WTC11 (cell line): Measurements from ENCODE around the gene FN3K. TPM values are rescaled to one million over a fixed set of nuclear protein-coding genes. Genes with fewer than 3 reads are reported as not detected.

Experiments used
- ATAC-seq: fragments of 200-7000 bp; cut with Tn5 transposase; 2 replicates; pipeline ENCODE4 v1.10.0; 2021; ENCODE audit warnings: mild to moderate bottlenecking, moderate library complexity
- CTCF ChIA-PET: fragments of 300-600 bp; sonication (Branson Sonifier 250); formaldehyde crosslinking; loops from one replicate; lab custom pipeline; 2021; ENCODE audit warnings: antibody characterized with exemption; lab: Charles Lee
- POLR2A ChIA-PET: fragments of 350-600 bp; sonication (Branson Sonifier 250); formaldehyde crosslinking; loops from one replicate; lab custom pipeline; 2021; ENCODE audit warnings: antibody characterized with exemption; lab: Charles Lee
- DNase-seq: peaks from one replicate; pipeline ENCODE4 v3.0.0; 2021; ENCODE audit warnings: low spot score
- H3K27ac Mint-ChIP-seq: 2 replicates; pipeline ENCODE4 v1.8.0; 2021; ENCODE audit warnings: mixed read lengths
- H3K27me3 Mint-ChIP-seq: 2 replicates; pipeline ENCODE4 v1.8.0; 2021; ENCODE audit warnings: low read depth, mild to moderate bottlenecking, moderate library complexity, mixed read lengths
- H3K36me3 Mint-ChIP-seq: 2 replicates; pipeline ENCODE4 v1.8.0; 2021; ENCODE audit warnings: mixed read lengths
- H3K4me1 Mint-ChIP-seq: 2 replicates; pipeline ENCODE4 v1.8.0; 2022; ENCODE audit warnings: mixed read lengths
- H3K4me3 Mint-ChIP-seq: 2 replicates; pipeline ENCODE4 v1.8.0; 2021; ENCODE audit warnings: mild to moderate bottlenecking, moderate library complexity, mixed read lengths
- H3K9me3 Mint-ChIP-seq: 2 replicates; pipeline ENCODE4 v1.8.0; 2021; ENCODE audit warnings: mixed read lengths
- ATF1 ChIP-seq: sonication (generic); formaldehyde crosslinking; IDR thresholded peaks from 2 replicates; pipeline ENCODE4 v1.8.1; 2023; ENCODE audit warnings: mild to moderate bottlenecking, moderate library complexity, missing genetic modification reagents
- ATF2 ChIP-seq: sonication (generic); formaldehyde crosslinking; IDR thresholded peaks from 2 replicates; pipeline ENCODE4 v1.8.1; 2022; ENCODE audit warnings: low read depth, missing genetic modification reagents, borderline replicate concordance
- ATF6 ChIP-seq: sonication (generic); formaldehyde crosslinking; IDR thresholded peaks from 2 replicates; pipeline ENCODE4 v1.8.1; 2023; ENCODE audit warnings: mild to moderate bottlenecking, missing genetic modification reagents
- FOXP4 ChIP-seq: sonication (generic); formaldehyde crosslinking; IDR thresholded peaks from 2 replicates; pipeline ENCODE4 v1.8.0; 2022; ENCODE audit warnings: mild to moderate bottlenecking, missing genetic modification reagents
- MYBL2 ChIP-seq: sonication (generic); formaldehyde crosslinking; IDR thresholded peaks from 2 replicates; pipeline ENCODE4 v1.8.1; 2023; ENCODE audit warnings: mild to moderate bottlenecking, moderate library complexity, missing genetic modification reagents
- NR1H2 ChIP-seq: sonication (generic); formaldehyde crosslinking; IDR thresholded peaks from 2 replicates; pipeline ENCODE4 v1.9.0; 2021; ENCODE audit warnings: mild to moderate bottlenecking, moderate library complexity, missing genetic modification reagents
- PRRX2 ChIP-seq: fragments of 250-450 bp; sonication (Bioruptor Pico); IDR thresholded peaks from 2 replicates; pipeline ENCODE4 v1.8.0; 2021; ENCODE audit warnings: mild to moderate bottlenecking
- SP1 ChIP-seq: sonication (generic); formaldehyde crosslinking; conservative IDR thresholded peaks from 2 replicates; pipeline ENCODE4 v1.8.1; 2022; ENCODE audit warnings: missing genetic modification reagents
- USF2 ChIP-seq: sonication (generic); formaldehyde crosslinking; IDR thresholded peaks from 2 replicates; pipeline ENCODE4 v1.8.1; 2023; ENCODE audit warnings: mild to moderate bottlenecking, missing genetic modification reagents, moderate library complexity
- ZBTB43 ChIP-seq: sonication (generic); formaldehyde crosslinking; IDR thresholded peaks from 2 replicates; pipeline ENCODE4 v1.8.1; 2023; ENCODE audit warnings: mild to moderate bottlenecking, missing genetic modification reagents
- ZMAT4 ChIP-seq: fragments of 250-450 bp; sonication (Bioruptor Pico); IDR thresholded peaks from 2 replicates; pipeline ENCODE4 v1.9.0; 2021; ENCODE audit warnings: mild to moderate bottlenecking
- ZNF532 ChIP-seq: fragments of 250-450 bp; sonication (Bioruptor Pico); IDR thresholded peaks from 2 replicates; pipeline ENCODE4 v1.9.0; 2021; ENCODE audit warnings: mild to moderate bottlenecking, borderline replicate concordance
- total RNA-seq: library from RNA; stranded (reverse); gene quantifications from 3 replicates; pipeline ENCODE4 v1.2.3, GENCODE V29; 2021

The FN3K gene
- total RNA-seq, 1 experiment from 2014 or later, result 19.3 TPM

- Mint-ChIP-seq H3K9me3 (peaks cover 8% of the 10 kb centered on the region), H3K36me3 (peaks cover 4% of the 10 kb centered on the region), H3K4me3 (peak overlapping the region; percentile 60), H3K4me1 (no peaks in the 10 kb centered on the region), H3K27me3 (peaks cover 58% of the 10 kb centered on the region), H3K27ac (no peak overlapping the region)
- POLR2A ChIA-PET, result no interaction called here
- no peak for ATAC-seq
- DNase-seq, result no peak
- TF ChIP-seq ATF1 (CRISPR knock-in tag), result no peak
- no peak for TF ChIP-seq FOXP4 (CRISPR knock-in tag)
- TF ChIP-seq ATF6, result no peak
- TF ChIP-seq ZMAT4 (CRISPR knock-in tag), result no peak
- no peak for TF ChIP-seq USF2 (CRISPR knock-in tag)
- TF ChIP-seq MYBL2, result no peak
- no peak for TF ChIP-seq PRRX2 (CRISPR knock-in tag)
- TF ChIP-seq NR1H2, result no peak
- TF ChIP-seq ZBTB43 (CRISPR knock-in tag), result no peak
- TF ChIP-seq SP1, result no peak
- TF ChIP-seq ATF2, result no peak
- no peak for TF ChIP-seq ZNF532 (CRISPR knock-in tag)
- CTCF ChIA-PET, result interaction anchor here (0.9 to 2.0 kb wide), 5 partner anchors 14 to 70 kb away, joined by 3 to 9 read pairs (median 3); no protein-coding TSS in a partner anchor
Observed at GRCh38 chr17:82697808-82698064, 37.7 kb upstream of the FN3K start.
